Islet precursor cell (in vitro differentiated cells): ENCODE measurements around the gene TASL.
"Not testable (repeated sequence)": the region's sequence is repeated elsewhere in the genome, so short reads cannot be mapped to it uniquely, and the experiment has no call there.

Source experiments
- DNase-seq: peaks from one replicate; pipeline ENCODE4 v3.0.0-alpha.2; 2018

The TASL gene

GRCh38 chrX:30577362-30577991 lies at the start of gene TASL:
Gene TASL, minus strand, starts transcription at chrX:30577766. Its CDS starts 17,411 bp downstream, at chrX:30560355.
- no peak for DNase-seq

- DNase-seq, result no peak
Measured at GRCh38 chrX:30626402-30626801, 48.8 kb upstream of the TASL start.

- DNase-seq, result no peak
Measured at GRCh38 chrX:30622361-30622760, 44.8 kb upstream of the TASL start.

- DNase-seq, result peak; percentile 64
Measured at GRCh38 chrX:30620980-30621618, 43.5 kb upstream of the TASL start.

GRCh38 chrX:30620125-30620524 lies 42.6 kb upstream of the TASL start:
- DNase-seq, result no peak

GRCh38 chrX:30618160-30618765 lies 40.7 kb upstream of the TASL start:
- no peak for DNase-seq

- no peak for DNase-seq
Measured at GRCh38 chrX:30615229-30615628, 37.7 kb upstream of the TASL start.

GRCh38 chrX:30613721-30614120 lies 36.2 kb upstream of the TASL start:
- DNase-seq, result no peak

- no peak for DNase-seq
Measured at GRCh38 chrX:30612250-30612655, 34.7 kb upstream of the TASL start.

- DNase-seq, result no peak
Measured at GRCh38 chrX:30610026-30610425, 32.5 kb upstream of the TASL start.

GRCh38 chrX:30607155-30607554 lies 29.6 kb upstream of the TASL start:
- no peak for DNase-seq

GRCh38 chrX:30600269-30601176 lies 23.0 kb upstream of the TASL start:
- DNase-seq, result not testable (repeated sequence)

GRCh38 chrX:30597216-30598012 lies 19.8 kb upstream of the TASL start:
- DNase-seq, result no peak

GRCh38 chrX:30593440-30594200 lies 16.1 kb upstream of the TASL start:
- no peak for DNase-seq

- no peak for DNase-seq
Measured at GRCh38 chrX:30592831-30593230, 15.3 kb upstream of the TASL start.

GRCh38 chrX:30590368-30590767 lies 12.8 kb upstream of the TASL start:
- no peak for DNase-seq

GRCh38 chrX:30589146-30589888 lies 11.8 kb upstream of the TASL start:
- no peak for DNase-seq

- DNase-seq, result no peak
Measured at GRCh38 chrX:30586516-30586915, 8.9 kb upstream of the TASL start.

GRCh38 chrX:30582664-30583063 lies 5.1 kb upstream of the TASL start:
- no peak for DNase-seq

- no peak for DNase-seq
Measured at GRCh38 chrX:30580641-30581040, 3.1 kb upstream of the TASL start.

GRCh38 chrX:30576881-30577280 lies 685 bp downstream of the TASL start:
- DNase-seq, result no peak
